GM18505 (cell line): ENCODE measurements around the gene ABHD4.

ENCODE experiments used
- ATAC-seq: cut with Tn5 transposase; IDR thresholded peaks from one replicate; pipeline ENCODE4 v1.9.1; 2021; ENCODE audit not compliant: unreplicated experiment
- POLR2A ChIP-seq: IDR thresholded peaks from 4 replicates; pipeline ENCODE4 v1.6.1; 2011; ENCODE audit warnings: borderline replicate concordance; ENCODE audit not compliant: insufficient read depth, insufficient read length; ENCODE audit errors: extremely low read depth

ABHD4 gene

GRCh38 chr14:22660654-22661053, 62.6 kb downstream of the ABHD4 start:
- no peak for TF ChIP-seq POLR2A
- ATAC-seq, result no peak
